ENCODE measurements around the gene ASAP3.
A peak's percentile ranks its signal among the peaks of the same experiment; 100 is the strongest.
"Not testable (repeated sequence)": the region's sequence is repeated elsewhere in the genome, so short reads cannot be mapped to it uniquely, and the experiment has no call there.

ASAP3 gene

DNA sequence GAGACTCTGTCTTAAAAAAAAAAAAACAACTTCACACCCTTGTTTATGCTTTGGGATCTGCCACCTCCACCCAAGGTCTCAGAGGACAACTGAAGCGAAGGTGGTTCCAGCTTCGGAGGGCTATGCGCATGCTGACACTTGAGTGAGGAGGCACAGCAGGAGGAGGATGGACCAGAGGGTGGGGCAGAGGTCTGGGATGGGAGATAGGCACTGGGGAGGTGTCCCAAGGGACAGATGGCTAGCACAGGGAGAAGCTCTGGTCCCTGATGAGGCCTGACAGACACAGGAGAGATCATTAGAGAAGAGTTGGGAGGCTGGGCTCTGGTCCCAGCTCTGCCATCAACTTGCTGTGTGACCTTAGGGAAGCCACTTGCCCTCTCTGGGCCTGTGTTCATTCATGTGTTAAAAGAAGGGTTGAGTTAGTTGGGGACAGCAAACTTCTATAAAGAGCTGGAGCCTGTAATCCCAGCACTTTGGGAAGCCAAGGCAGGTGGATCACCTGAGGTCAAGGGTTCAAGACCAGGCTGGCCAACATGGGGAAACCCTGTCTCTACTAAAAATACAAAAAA is 30.2 kb upstream of the ASAP3 start:
- DNase-seq (ENCODE audit: low read depth): no peak

DNA sequence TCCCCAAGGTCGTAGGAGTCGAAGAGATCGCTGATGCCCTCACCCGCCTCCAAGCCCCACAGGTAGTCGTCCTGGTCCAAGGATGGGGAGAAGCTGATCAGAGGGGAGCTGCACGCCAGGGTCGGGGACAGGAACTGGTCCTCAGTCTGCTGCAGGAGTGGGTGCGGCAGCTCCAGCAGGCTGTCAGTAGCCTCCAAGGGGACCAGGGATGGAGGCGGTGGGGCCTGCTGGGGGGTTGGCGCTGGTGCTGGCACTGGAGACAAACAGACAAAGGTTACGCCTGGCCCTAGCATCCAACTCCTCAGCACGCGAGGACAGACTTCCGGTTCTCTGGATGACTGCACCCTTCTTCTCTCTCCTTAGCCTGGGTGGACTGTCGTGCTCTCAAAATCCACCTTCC is 25.9 kb upstream of the ASAP3 start:
- no peak for DNase-seq (ENCODE audit: low read depth)

DNA sequence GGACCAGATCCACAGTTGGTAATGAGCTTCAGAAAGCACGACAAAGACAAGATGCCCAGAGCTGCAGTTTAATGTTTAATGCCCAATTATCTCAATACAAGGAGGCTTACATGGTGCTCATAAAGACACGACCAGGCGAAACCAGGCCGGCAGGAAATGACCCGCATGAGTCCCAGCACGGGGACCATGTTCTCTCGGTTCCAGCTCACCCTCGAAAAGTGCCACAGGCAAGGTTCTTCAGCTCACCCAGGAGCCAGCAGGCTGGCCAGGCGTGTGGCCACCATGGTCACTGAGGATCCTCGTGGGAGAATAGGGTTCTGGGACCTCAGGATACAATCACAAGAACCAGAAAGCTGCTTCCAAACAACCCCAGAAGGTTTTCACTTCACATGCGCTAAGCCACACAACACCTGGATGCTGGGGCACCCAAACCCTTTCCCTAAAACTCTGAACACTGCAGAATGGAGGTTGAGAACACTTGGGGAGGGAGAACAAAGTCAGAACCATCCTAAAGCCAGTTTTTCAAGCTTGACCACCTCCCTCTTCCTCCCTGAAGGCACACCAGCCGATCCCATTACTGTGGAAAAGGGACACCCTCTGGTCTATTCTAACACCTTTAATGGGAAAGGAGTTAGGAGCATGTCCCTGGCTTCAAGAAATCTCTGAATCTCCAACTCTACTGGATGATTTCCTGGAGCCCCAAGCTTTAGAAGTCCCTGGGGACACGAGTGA is 22.6 kb upstream of the ASAP3 start:
- no peak for DNase-seq (ENCODE audit: low read depth)

DNA sequence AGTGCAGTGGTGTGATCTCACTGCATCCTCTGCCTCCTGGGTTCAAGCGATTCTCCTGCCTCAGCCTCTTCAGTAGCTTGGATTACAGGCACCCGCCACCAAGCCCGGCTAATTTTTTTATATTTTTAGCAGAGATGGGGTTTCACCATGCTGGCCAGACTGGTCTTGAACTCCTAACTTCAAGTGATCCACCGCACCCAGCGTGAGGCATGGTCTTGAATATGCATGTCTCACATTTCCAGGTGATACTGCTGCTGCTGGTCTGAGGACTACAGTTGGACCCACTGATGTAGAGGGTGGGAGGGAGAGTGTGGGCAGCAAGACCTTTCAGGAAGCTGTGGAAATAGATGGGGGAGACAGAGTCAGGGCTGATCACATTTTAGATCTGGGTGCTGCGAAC is 21.9 kb upstream of the ASAP3 start:
- DNase-seq (ENCODE audit: low read depth): no peak

DNA sequence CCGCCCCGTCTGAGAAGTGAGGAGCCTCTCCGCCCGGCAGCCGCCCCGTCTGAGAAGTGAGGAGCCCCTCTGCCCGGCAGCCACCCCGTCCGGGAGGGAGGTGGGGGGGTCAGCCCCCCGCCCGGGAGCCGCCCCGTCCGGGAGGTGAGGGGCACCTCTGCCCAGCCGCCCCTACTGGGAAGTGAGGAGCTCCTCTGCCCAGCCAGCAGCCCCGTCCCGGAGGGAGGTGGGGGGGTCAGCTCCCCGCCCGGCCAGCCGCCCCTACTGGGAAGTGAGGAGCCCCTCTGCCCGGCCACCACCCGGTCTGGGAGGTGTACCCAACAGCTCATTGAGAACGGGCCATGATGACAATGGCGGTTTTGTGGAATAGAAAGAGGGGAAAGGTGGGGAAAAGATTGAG is 20.2 kb upstream of the ASAP3 start:
- DNase-seq (ENCODE audit: low read depth): not testable (repeated sequence)

DNA sequence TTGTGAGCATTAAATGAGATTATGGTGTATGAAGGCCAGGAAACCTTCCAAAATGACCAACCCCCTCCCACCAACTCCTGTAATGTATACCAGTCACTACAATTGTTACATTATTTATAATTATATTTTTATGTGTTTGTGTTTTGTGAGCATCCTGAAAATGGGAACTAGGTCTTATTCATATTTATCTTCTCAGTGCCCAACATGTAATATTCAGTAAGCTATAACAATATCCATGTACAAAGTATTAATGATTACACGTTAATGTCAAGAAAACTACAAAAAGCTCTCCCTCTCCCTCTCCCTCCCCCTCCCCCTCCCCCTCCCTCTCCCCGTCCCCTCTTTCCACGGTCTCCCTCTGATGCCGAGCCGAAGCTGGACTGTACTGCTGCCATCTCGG is 19.0 kb upstream of the ASAP3 start:
- DNase-seq (ENCODE audit: low read depth): no peak

DNA sequence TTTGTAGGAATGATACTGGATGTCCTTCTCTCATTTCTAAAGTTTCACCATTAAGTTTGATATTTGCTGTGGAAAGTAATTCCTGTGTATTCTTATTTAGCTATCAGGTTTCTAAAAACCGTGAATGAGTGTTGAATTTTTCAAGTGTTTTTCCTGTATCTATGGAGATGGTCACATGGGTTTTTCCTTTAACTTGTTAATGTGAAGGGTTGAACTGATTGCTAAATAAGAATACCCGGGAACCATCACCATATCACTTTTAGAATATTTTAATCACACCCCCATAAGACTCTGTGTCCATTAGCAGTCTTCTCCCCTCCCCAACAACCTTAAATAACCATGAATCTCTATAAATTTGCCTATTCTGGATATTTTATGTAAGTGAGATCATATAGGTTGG is 16.5 kb upstream of the ASAP3 start:
- DNase-seq (ENCODE audit: low read depth): no peak

DNA sequence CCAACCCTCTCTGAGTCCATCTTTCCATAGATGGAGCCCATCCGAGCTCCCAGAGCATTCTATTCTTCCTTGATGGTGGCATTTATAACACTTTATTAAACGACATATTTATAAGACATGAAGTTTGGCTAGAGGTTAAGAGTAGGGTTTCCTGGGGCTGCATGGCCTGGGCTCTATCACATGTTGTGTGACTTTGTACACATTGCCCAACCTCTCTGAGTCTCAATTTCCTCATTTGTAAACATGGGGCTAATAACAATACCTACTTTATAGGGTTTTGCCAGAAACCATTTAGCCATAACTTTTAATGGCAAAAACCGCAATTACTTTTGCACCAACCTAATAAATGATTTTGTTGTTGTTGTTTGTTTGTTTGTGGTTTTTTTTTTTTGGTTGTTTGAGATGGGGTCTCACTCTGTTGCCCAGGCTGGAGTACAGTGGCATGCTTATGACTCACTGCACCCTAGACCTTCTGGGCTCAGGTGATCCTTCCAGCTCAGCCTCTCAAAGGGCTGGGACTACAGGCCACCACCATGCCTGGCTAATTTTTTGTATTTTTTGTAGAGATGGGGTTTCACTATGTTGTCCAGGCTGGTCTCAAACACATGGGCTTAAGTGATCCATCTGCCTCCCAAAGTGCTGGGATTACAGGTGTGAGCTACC is 13.9 kb upstream of the ASAP3 start:
- DNase-seq (ENCODE audit: low read depth): no peak

DNA sequence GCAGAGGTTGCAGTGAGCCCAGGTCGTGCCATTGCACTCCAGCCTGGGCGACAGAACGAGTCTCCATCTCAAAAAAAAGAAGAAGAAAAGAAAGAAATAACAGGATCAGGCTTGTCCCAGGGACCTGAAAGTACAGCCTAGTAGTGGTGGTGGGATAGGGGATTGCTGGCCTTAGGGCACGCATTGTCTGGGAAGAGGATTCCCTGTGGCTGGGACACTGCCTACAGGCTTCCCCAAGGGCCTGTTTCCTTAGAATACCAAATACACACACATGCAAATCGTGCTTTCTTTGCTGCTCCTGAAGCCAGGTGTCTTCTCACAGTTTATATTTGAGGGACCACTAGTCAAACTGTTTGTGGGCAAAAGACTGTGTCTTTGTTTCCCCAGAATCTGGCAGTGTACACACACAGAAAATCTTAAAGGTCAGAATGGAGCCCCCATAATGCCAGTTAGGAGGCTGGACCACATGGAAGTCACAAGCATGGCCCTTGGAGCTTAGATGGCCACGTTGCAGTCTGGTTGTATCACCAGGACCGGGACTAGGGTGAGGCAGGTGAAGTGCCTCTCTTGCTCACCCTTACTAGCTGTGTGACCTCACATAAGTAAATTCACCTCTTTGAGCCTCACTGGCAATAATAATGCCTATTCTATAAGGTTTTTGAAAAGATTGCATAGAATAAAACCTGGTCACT is 12.7 kb upstream of the ASAP3 start:
- no peak for DNase-seq (ENCODE audit: low read depth)

DNA sequence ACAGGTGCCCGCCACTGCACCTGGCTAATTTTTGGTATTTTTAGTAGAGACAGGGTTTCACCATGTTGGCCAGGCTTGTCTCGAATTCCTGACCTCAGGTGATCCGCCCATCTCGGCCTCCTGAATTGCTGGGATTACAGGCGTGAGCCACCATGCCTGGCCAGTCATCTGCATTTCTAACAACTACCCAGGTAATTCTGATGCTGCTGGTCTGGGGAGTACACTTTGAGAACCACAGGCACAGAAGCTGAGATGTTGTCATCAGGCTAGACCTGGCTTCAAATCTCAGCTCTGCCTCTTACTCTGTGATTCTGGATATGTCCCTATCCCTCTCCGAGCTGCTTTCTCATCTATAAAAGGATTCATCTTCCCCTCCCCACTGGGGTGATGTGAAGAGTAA is 10.9 kb upstream of the ASAP3 start:
- DNase-seq (ENCODE audit: low read depth): not testable (repeated sequence)

DNA sequence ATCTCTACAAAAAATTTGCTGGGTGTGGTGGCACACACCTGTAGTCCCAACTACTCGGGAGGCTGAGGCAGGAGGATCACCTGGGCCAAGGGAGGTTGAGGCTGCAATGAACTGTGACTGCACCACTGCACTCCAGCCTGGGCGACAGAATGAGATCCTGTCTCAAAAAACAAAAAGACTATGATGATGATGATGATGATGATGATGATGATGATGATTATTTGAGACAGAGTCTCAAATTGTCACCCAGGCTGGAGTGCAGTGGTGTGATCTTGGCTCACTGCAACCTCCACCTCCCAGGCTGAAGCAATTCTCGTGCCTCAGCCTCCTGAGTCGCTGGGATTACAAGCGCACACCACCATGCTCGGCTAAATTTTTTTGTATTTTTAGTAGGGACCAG is 8.8 kb upstream of the ASAP3 start:
- DNase-seq (ENCODE audit: low read depth): not testable (repeated sequence)

DNA sequence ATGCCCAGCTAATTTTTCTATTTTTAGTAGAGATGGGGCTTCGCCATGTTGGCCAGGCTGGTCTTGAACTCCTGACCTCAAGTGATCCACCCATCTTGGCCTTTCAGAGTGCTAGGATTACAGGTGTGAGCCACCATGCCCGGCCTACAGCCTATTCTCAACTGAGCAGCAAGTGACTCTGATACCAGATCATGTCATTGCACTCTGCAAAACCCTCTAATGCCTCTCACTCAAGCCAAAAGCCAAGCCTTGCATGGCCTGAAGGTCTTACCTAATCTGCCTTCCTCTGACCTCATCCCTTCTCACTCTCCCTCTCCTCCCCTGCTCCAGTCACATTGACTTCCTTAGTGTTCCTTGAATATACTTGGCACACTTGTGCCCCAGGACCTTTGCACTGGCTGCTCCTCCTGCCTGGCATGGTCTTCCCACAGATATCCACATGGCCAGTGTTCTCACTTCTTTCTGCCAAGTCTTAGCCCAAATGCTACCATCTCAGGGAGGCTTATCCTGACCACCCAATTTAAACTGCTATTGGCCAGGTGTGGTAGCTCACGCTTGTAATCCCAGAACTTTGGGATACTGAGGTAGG is 8.2 kb upstream of the ASAP3 start:
- no peak for DNase-seq (ENCODE audit: low read depth)

DNA sequence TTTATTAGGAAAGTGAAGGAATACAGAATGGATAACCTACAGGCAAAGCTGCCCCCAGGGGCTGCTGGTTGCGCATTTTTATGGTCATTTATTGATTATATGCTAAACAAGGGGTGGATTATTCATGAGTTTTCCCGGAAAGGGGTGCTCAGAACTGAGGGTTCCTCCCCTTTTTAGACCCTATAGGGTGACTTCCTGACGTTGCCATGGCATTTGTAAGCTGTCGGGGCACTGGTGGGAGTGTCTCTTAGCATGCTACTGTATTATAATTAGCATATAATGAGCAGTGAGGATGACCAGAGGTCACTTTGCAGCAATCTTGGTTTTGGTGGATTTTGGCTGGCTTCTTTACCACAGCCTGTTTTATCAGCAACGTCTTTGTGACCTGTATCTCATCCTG is 5.9 kb upstream of the ASAP3 start:
- no peak for DNase-seq (ENCODE audit: low read depth)

DNA sequence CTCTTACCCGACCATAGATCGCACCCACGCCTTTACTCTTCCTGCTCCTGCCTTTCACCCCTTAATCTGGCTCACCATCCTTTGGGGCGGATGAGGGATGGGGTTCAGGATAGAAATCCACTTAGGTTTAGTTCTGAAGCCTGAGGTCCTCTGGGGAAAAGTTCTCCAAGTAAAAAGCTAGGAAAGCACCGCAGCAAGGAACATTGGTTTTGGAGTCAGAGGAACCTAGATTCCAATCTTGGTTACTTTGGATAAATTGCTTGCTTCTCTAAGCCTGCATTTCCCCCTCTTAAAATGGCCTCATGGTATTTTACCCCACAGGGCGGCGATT is 988 bp upstream of the ASAP3 start:
- no peak for DNase-seq (ENCODE audit: low read depth)

DNA sequence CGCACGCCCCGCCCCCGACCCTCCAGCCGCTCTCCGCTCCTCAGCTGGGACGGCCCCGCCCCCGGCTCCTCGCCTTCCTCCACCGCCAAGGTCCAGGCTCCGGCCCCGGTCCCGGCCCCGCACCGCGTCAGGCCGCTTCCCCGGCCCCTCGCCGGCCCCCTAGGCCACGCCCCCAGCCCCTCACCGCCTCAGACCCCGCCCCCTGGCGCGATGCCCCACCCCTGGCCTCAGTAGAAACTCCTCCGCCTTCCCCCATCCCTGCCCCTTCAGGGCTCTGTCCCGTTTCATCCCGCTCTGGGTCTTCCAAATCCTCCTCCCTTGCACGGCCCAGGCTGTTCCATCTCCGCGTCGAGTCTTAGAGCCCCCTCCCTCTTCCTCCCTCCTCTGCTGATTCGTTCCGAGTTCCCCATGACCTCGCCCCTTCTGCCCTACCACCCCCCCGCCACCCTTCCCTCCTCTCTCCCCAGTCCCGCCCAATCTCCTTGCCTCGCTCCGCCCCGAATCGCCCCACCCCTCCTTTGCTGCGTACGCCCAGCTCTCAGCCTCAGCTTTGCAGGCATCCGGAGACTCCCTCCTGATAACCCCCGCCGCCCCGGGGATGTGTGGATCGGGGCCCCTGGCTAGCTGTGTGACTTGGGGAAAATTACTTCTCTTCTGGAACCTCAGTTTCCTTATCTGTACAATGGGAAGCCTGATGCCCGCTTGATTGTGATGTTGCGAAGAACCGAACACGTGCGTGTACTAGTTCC is 448 bp upstream of the ASAP3 start:
- peak; percentile 95 for DNase-seq (ENCODE audit: low read depth)

DNA sequence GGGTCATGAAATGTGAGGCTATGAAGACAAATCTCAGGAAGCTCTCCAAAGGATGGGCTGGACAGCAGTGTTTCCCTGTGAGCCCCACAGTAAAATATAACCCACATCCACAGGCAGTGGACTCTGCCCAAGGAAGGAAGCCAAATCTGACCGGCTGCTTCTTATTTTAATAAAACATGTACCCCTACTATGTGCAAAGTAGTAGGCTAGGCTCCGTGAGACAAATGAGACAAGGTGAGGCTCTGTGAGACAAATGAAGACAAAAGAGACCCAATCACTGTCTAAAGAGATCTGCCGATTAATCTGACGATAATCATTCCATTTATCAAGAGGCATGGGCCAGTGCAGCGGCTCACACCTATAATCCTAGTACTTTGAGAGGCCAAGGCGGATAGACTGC is 2.1 kb downstream of the ASAP3 start:
- no peak for DNase-seq (ENCODE audit: low read depth)

DNA sequence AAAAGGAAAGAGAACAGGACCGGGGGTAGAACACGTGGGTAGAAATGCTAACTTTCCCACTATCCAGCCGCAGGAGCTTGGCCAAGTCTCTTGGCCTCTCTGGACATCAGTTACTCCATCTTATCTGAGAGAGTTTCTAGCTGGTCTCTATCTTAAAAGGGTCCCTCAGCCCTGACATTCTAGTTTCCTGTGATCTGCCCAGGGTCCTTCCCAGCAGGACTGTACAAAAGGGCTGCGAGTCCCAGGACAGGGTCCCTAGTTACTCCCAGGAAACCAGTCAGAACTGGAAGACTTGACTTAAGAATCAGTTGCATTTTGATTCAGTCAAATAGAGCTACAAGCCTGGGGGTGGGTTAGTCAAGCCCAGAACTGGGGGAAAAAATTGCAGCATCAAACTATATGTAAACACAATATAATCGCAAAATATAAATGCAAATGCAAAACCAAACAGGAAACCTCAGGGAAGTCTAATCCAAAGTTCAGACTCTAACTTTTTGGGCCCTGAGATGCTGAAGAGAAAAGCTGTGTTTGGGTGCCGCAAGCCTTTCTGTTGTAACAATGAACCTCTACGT is 2.9 kb downstream of the ASAP3 start:
- DNase-seq (ENCODE audit: low read depth): no peak

DNA sequence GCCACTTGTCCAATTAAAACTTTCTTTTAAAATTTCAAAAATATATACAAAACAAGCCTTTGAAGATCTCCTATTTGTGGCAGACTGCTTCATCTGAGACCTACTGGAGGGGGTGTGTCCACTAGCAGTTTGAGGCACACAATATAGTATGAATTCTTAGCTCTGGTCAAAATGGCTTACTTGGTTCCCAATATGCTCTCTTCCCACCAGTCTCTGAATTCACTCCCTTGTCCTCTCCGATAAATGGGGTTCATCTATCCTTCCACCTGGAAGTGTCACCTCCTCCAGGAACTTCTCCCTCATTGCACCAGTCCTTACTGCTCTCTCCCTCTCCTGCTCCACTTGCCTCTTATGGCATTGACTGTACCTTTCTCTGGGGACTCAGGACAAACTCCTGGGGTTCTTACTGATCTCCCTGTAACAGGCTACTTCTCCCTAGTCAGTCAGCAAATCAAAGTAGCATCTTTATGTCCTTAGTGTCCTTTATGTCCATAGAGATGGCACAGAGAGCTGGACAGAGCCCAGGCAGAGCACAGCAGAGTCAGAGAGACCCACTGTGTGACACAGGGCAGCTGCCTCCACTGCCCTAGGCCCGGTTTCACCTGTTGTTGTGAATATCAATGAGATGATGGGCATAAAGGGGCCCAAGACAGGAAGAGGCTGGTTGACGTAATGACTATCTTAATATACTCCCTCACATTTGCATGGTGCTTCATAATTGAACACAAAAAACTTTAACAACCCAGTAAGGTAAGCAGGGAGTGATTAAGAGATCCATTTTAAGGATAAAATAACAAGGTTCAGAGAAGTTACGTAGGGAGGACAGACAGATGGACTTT is 3.6 kb downstream of the ASAP3 start:
- no peak for DNase-seq (ENCODE audit: low read depth)

DNA sequence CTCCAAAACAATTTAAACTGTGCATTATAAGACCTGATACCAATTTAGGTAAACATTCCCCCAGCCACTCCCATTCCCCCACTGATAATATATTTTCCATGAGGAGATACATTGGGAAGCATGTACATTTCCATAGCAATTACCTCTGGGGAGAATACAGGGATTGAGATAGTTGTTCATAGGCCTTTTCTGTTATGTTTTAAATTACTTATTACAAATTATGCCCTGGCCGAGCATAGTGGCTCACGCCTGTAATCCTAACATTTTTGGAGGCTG is 4.4 kb downstream of the ASAP3 start:
- DNase-seq (ENCODE audit: low read depth): no peak

DNA sequence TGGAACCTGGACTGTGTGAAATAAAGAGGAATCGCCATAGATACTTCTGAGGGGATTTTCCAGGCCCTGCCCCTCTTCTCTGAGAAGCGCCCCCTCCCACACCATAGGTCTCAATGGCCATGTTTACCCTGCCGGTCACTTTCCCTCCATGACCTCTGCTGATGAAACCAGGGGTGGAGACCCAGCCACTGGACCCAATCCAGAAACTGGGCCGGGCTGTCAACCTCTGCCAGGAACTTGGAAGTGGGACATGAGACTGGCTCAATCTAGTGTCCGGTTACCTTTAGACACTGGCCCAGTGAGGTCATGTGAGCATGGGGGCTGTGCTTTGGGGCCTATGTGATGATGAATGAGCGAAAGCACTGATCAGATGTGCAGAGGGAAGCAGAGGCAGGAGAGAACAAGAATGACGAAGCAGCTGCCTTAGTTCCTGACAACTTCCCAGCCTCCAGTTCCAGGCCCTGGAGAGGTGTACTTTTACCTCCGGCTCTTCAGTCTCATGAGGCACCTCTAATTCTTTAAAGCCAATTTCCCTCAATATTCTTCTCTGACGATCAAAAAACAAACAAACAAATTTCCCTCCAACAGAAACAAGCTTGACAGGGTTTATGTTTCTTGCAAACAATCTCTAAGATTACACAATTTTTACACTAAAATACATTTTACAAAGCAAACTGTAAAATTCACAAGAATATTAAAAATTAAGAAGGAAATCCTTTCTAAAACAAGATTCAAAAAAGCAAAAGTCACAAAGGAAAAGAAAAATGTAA is 4.9 kb downstream of the ASAP3 start:
- DNase-seq (ENCODE audit: low read depth): peak; percentile 61

Data from EH (cell line).